Liver (tissue), 9 donors: ENCODE results near the gene NLRP12. TPM values are rescaled to one million over a fixed set of nuclear protein-coding genes. Genes with fewer than 3 reads are reported as not detected.

Experiments
- DNase-seq: peaks from one replicate; pipeline ENCODE4 v3.0.0-alpha.2; 2017; ENCODE audit warnings: low spot score
- H3K27ac ChIP-seq, 2 donors: one replicate each; pipeline ENCODE4 v1.7.0; 2013; ENCODE audit warnings: inconsistent platforms in 2 of 2, low read length in 2 of 2, control low read depth in 1 of 2, low read depth in 1 of 2, mild to moderate bottlenecking in 1 of 2
- H3K27me3 ChIP-seq, 4 donors: one replicate each; pipeline versions ENCODE4 v1.6.1 to v1.7.0; 2013; ENCODE audit warnings: low read length in 3 of 4, inconsistent platforms in 1 of 4, mild to moderate bottlenecking in 1 of 4, moderate library complexity in 1 of 4; ENCODE audit not compliant: control insufficient read depth in 4 of 4, insufficient read depth in 4 of 4
- H3K36me3 ChIP-seq, 4 donors: one replicate each; pipeline versions ENCODE4 v1.6.1 to v1.7.0; 2013; ENCODE audit warnings: low read length in 3 of 4, mild to moderate bottlenecking in 3 of 4, low read depth in 1 of 4, moderate library complexity in 1 of 4; ENCODE audit not compliant: control insufficient read depth in 4 of 4, insufficient read depth in 3 of 4
- H3K4me1 ChIP-seq, 4 donors: one replicate each; pipeline versions ENCODE4 v1.6.1 to v1.7.0; 2013; ENCODE audit warnings: low read length in 3 of 4, mild to moderate bottlenecking in 3 of 4, moderate library complexity in 1 of 4; ENCODE audit not compliant: control insufficient read depth in 4 of 4, insufficient read depth in 4 of 4
- H3K4me3 ChIP-seq, 3 donors: one replicate each; pipeline versions ENCODE4 v1.6.1 to v1.7.0; 2013; ENCODE audit warnings: low read length in 3 of 3, control low read depth in 1 of 3, low read depth in 1 of 3, mild to moderate bottlenecking in 1 of 3
- H3K9ac ChIP-seq, 2 donors: one replicate each; pipeline ENCODE4 v1.7.0; 2013; ENCODE audit warnings: low read length in 2 of 2, mild to moderate bottlenecking in 2 of 2, moderate library complexity in 2 of 2, control low read depth in 1 of 2, low read depth in 1 of 2
- H3K9me3 ChIP-seq, 4 donors: one replicate each; pipeline versions ENCODE4 v1.6.1 to v1.7.0; 2013; ENCODE audit warnings: low read length in 3 of 4; ENCODE audit not compliant: control insufficient read depth in 4 of 4
- CTCF ChIP-seq: fragments of 150-350 bp; IDR thresholded peaks from 2 replicates; pipeline ENCODE4 v1.5.1; 2017; ENCODE audit warnings: improper control_type of control experiment, low read depth, low read length; ENCODE audit not compliant: missing input control
- FOXA1 ChIP-seq: IDR thresholded peaks from 2 replicates; pipeline ENCODE4 v1.6.1; 2016; ENCODE audit warnings: antibody characterized with exemption
- HNF4A ChIP-seq, 2 donors: conservative IDR thresholded peaks; 2 replicates each; pipeline ENCODE4 v1.6.1; 2016; ENCODE audit warnings: antibody characterized with exemption in 2 of 2, mild to moderate bottlenecking in 2 of 2
- JUND ChIP-seq, 2 donors: IDR thresholded peaks; 2 replicates each; pipeline ENCODE4 v1.6.1; 2016; ENCODE audit warnings: antibody characterized with exemption in 2 of 2
- NR2F2 ChIP-seq: IDR thresholded peaks from 2 replicates; pipeline ENCODE4 v1.6.1; 2016; ENCODE audit warnings: antibody characterized with exemption
- RAD21 ChIP-seq, 2 donors: IDR thresholded peaks; 2 replicates each; pipeline ENCODE4 v1.6.1; 2016; ENCODE audit warnings: antibody characterized with exemption in 2 of 2, mild to moderate bottlenecking in 2 of 2
- REST ChIP-seq: IDR thresholded peaks from 2 replicates; pipeline ENCODE4 v1.6.1; 2016; ENCODE audit warnings: antibody characterized with exemption, mild to moderate bottlenecking
- RXRA ChIP-seq, 2 donors: IDR thresholded peaks; 2 replicates each; pipeline ENCODE4 v1.6.1; 2017 to 2018; ENCODE audit warnings: antibody characterized with exemption in 2 of 2, mild to moderate bottlenecking in 1 of 2
- SP1 ChIP-seq: IDR thresholded peaks from 2 replicates; pipeline ENCODE4 v1.6.1; 2018; ENCODE audit warnings: antibody characterized with exemption, mild to moderate bottlenecking
- TAF1 ChIP-seq: conservative IDR thresholded peaks from 2 replicates; pipeline ENCODE4 v1.6.1; 2016; ENCODE audit warnings: antibody characterized with exemption, mild to moderate bottlenecking
- YY1 ChIP-seq: IDR thresholded peaks from 2 replicates; pipeline ENCODE4 v1.6.1; 2016; ENCODE audit warnings: antibody characterized with exemption, mild to moderate bottlenecking
- WGBS: extraction: QIAGEN DNeasy Blood & Tissue Kit; methylation state at CpG from one replicate; pipeline ENCODE4 v1.1.7; 2013; 5-methylcytosine and 5-hydroxymethylcytosine counted together
- polyA plus RNA-seq, 2 donors: library from polyadenylated mRNA; stranded (reverse) in 1 of 2; unstranded in 1 of 2; fragments of 200-250 nt in 1 of 2; fragments of >200 nt in 1 of 2; fragmentation: Nextera tagmentation in 1 of 2; extraction: Ambion mirVana in 1 of 2; gene quantifications; one replicate each; pipeline versions ENCODE4 v1.2.1 to v1.2.3, GENCODE V29; 2013 to 2015
- total RNA-seq, 2 donors: library from RNA; depleted of rRNA; stranded (reverse); fragments of >200 nt; gene quantifications; one replicate each; pipeline ENCODE4 v1.2.3, GENCODE V29; 2014
- TF ChIP-seq, protein P1 (sequence below): IDR thresholded peaks from 2 replicates; pipeline ENCODE4 v1.6.1; 2016; ENCODE audit warnings: antibody characterized with exemption
- TF ChIP-seq, protein P2 (sequence below): IDR thresholded peaks from 2 replicates; pipeline ENCODE4 v1.6.1; 2016; ENCODE audit warnings: antibody characterized with exemption
- donor health status: healthy.
- donor health status: healthy.
- donor health status: healthy.
- donor health status: healthy.
- donor health status: healthy.

The NLRP12 gene
- total and polyA plus RNA-seq, 4 donors = 0.10 to 1.8 (median 0.58) TPM

DNA sequence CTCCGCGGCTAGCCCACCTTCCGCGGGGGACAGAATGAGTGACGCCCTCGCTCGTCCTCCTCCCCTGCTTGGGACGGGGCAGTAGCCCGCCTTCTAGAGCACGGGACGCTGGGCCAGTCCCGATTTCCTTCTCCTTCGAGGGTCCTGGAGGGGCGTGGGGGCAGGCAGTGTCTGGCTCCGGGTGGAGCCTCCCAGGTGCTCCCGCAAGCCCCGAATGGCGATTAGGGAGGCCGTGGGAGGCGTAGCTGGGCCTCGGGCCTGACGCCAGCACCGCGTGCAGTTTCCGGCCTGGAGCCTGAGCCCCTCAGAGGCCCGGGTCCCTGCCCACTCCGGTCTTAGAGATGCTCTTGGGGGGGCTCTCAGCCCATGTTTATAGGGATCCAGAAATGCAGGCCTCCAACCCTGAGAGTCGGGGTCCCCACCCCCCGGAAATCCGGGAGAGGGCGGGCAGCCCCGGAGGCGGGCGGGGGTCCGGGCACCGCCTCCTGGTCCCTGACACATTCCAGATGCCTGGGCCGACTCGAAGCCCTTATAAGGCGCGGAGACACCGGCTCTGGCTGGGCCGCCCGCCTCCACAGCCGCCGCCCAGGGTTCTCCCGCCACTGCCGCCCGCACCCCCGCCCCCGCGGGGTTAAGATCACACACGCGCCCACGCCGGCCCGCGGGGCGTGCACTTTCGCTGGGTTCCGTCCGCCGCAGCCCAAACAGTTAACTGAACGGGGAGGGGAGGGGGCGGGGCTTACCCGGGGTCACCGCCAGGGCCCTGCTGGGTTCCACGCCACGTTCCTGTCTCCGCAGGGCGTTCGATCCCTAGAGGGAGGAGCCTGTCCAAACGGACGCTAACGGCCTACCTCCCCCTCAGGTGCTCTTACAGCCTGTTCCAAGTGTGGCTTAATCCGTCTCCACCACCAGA is 45.0 kb upstream of the NLRP12 start (continued):
- TF ChIP-seq, protein P1, sequence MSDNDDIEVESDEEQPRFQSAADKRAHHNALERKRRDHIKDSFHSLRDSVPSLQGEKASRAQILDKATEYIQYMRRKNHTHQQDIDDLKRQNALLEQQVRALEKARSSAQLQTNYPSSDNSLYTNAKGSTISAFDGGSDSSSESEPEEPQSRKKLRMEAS = peak; percentile 48
- TF ChIP-seq JUND (IDR thresholded peaks at IDR 0.05) = no peak
- peak; percentile 14 to 53 for TF ChIP-seq HNF4A (conservative IDR thresholded peaks at IDR 0.05)
- peak; percentile 46 for TF ChIP-seq CTCF
- TF ChIP-seq RXRA (IDR thresholded peaks at IDR 0.05) = peak; percentile 78 to 80
- TF ChIP-seq TAF1 = no peak
- TF ChIP-seq FOXA1 = peak; percentile 24

DNA sequence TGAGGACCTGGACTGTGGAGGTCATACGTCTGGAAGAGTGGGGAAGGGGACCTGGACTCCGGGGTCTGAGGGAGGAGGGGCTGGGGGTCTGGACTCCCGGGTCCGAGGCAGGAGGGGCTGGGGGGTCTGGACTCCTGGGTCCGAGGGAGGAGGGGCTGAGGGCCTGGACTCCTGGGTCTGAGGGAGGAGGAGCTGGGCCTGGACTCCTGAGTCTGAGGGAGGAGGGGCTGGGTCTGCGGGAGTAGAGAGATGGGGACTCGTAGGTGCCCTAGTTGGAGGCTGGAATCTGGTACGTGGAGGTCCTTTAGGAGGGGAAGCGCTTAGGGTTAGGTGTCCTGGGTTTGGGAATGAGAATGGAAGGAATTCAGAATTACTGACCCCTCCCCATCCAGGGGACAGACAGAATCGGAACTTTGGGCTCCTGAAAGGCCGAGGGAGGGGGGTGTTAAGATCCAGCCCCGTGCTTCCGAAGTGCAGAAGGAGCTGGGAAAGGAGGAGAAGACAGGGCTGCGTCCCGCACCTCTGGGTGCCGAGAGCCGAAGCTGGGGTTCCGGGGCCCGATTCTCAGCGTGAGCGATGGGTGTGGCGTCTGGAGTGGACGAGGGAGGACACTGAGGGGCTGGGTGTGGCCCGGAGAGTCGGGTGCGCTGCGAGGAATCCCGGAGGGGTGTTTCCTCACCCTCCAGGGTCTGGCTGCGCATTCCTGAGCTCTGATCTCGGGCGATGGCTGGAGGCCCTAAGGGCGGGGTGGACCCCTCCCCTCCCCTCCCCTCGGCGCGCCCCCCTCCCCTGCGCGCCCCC is 44.2 kb upstream of the NLRP12 start:
- DNase-seq = no peak
- H3K9me3 ChIP-seq = no peaks in the 10 kb centered on the region
- 2% methylated on average over 34 of the region's 37 CpGs for WGBS
- peak overlapping the region; percentile 44 to 71 (median 44) for H3K4me3 ChIP-seq
- H3K4me1 ChIP-seq = peaks cover 3 to 21% (median 13%) of the 10 kb centered on the region in 4 donors
- TF ChIP-seq TAF1 (no peak), JUND (IDR thresholded peaks at IDR 0.05) (no peak), YY1 (no peak), CTCF (no peak)
- TF ChIP-seq, protein P1 = no peak
- no peaks in the 10 kb centered on the region for H3K27me3 ChIP-seq
- H3K27ac ChIP-seq = peak overlapping the region; percentile 72 to 80
- H3K36me3 ChIP-seq = peaks cover 0 to under 1% (median 0%) of the 10 kb centered on the region in 4 donors
- H3K9ac ChIP-seq = peak overlapping the region; percentile 47 to 73

- H3K4me1 ChIP-seq = peaks cover 3 to 21% (median 13%) of the 10 kb centered on the region in 4 donors
- WGBS = 15% methylated on average over 37 of the region's 37 CpGs
- TF ChIP-seq REST (peak; percentile 54), CTCF (no peak), RAD21 (IDR thresholded peaks at IDR 0.05) (no peak), SP1 (peak; percentile 46), NR2F2 (peak; percentile 70)
- TF ChIP-seq, protein P2, sequence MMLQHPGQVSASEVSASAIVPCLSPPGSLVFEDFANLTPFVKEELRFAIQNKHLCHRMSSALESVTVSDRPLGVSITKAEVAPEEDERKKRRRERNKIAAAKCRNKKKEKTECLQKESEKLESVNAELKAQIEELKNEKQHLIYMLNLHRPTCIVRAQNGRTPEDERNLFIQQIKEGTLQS = no peak
Measured at GRCh38 chr19:53867225-53868090, 43.3 kb upstream of the NLRP12 start, which contains the start of gene MYADM. MYADM (plus strand) TSS chr19:53867883; CDS start chr19:53873530, 5,647 bp downstream.

More at GRCh38 chr19:53867225-53868090, 43.3 kb upstream of the NLRP12 start, which contains the start of gene MYADM:
- H3K36me3 ChIP-seq = no peaks in the 10 kb centered on the region
- H3K9ac ChIP-seq = peak within 1 kb of the TSS; percentile 47 to 73
- H3K4me3 ChIP-seq = peak within 1 kb of the TSS; percentile 44 to 71 (median 44)
- peak within 1 kb of the TSS; percentile 76 to 80 for H3K27ac ChIP-seq
- no peaks in the 10 kb centered on the region for H3K9me3 ChIP-seq
- peak; percentile 94 for DNase-seq
- H3K27me3 ChIP-seq = no peaks in the 10 kb centered on the region
